ENCODE data around the gene TENM4. TPM values are rescaled to one million over a fixed set of nuclear protein-coding genes. Genes with fewer than 3 reads are reported as not detected.
A peak's percentile ranks its signal among the peaks of the same experiment; 100 is the strongest.

TENM4 gene
- polyA plus RNA-seq, 1 experiment, result 5.5 TPM

GRCh38 chr11:79108851-79109250 lies 332.0 kb downstream of the TENM4 start:
- DNase-seq (ENCODE audit: low read depth, low spot score), result no peak
- Histone ChIP-seq H3K4me3 (ENCODE audit: low read depth, low read length) (no peak overlapping the region), H3K27me3 (ENCODE audit: control insufficient read depth, insufficient read depth, low read length) (peaks cover 3% of the 10 kb centered on the region), H3K9me3 (ENCODE audit: control insufficient read depth, insufficient read depth, low read length) (no peaks in the 10 kb centered on the region), H3K27ac (ENCODE audit: low read depth, low read length) (no peak overlapping the region)
- TF ChIP-seq CTCF (IDR thresholded peaks at IDR 0.05; ENCODE audit: low read depth, low read length), result no peak
- CTCF ChIA-PET, result interaction anchor here (0.9 to 3.7 kb wide), 3 partner anchors 8 to 463 kb away, joined by 3 to 22 read pairs (median 5); no protein-coding TSS in a partner anchor
- POLR2A ChIA-PET, result no interaction called here

- Histone ChIP-seq H3K27ac (ENCODE audit: low read depth, low read length) (no peak overlapping the region), H3K27me3 (ENCODE audit: control insufficient read depth, insufficient read depth, low read length) (no peaks in the 10 kb centered on the region), H3K9me3 (ENCODE audit: control insufficient read depth, insufficient read depth, low read length) (no peaks in the 10 kb centered on the region), H3K4me3 (ENCODE audit: low read depth, low read length) (no peak overlapping the region)
- ChIA-PET POLR2A (no interaction called here), CTCF (interaction anchor here (5.2 kb wide), 1 partner anchor 457 kb away, joined by 128 read pairs; no protein-coding TSS in a partner anchor)
- no peak for DNase-seq (ENCODE audit: low read depth, low spot score)
- no peak for TF ChIP-seq CTCF (IDR thresholded peaks at IDR 0.05; ENCODE audit: low read depth, low read length)
Measured at GRCh38 chr11:79102840-79103239, 338.0 kb downstream of the TENM4 start.

- CTCF ChIA-PET, result interaction anchor here (2.4 to 5.2 kb wide), 2 partner anchors 7 to 456 kb away, joined by 22 to 128 read pairs; no protein-coding TSS in a partner anchor
- Histone ChIP-seq H3K9me3 (ENCODE audit: control insufficient read depth, insufficient read depth, low read length) (no peaks in the 10 kb centered on the region), H3K27ac (ENCODE audit: low read depth, low read length) (no peak overlapping the region), H3K4me3 (ENCODE audit: low read depth, low read length) (no peak overlapping the region), H3K27me3 (ENCODE audit: control insufficient read depth, insufficient read depth, low read length) (no peaks in the 10 kb centered on the region)
- TF ChIP-seq CTCF (IDR thresholded peaks at IDR 0.05; ENCODE audit: low read depth, low read length), result no peak
- POLR2A ChIA-PET, result interaction anchor here (0.7 kb wide), 1 partner anchor 40 kb away, joined by 3 read pairs; no protein-coding TSS in a partner anchor
- DNase-seq (ENCODE audit: low read depth, low spot score), result no peak
Measured at GRCh38 chr11:79101656-79102055, 339.2 kb downstream of the TENM4 start.

- Histone ChIP-seq H3K4me3 (ENCODE audit: low read depth, low read length) (no peak overlapping the region), H3K9me3 (ENCODE audit: control insufficient read depth, insufficient read depth, low read length) (no peaks in the 10 kb centered on the region), H3K27me3 (ENCODE audit: control insufficient read depth, insufficient read depth, low read length) (no peaks in the 10 kb centered on the region), H3K27ac (ENCODE audit: low read depth, low read length) (no peak overlapping the region)
- DNase-seq (ENCODE audit: low read depth, low spot score), result no peak
- POLR2A ChIA-PET, result no interaction called here
- CTCF ChIA-PET, result interaction anchor here (0.6 to 5.2 kb wide), 52 partner anchors 9 to 526 kb away, joined by 3 to 128 read pairs (median 4); partner anchors contain the start of gene TENM4
- peak; percentile 88 for TF ChIP-seq CTCF (IDR thresholded peaks at IDR 0.05; ENCODE audit: low read depth, low read length)
Measured at GRCh38 chr11:79100093-79100910, 340.5 kb downstream of the TENM4 start.

- no peak for TF ChIP-seq CTCF (IDR thresholded peaks at IDR 0.05; ENCODE audit: low read depth, low read length)
- no peaks in the 10 kb centered on the region for H3K27me3 ChIP-seq (ENCODE audit: control insufficient read depth, insufficient read depth, low read length)
- CTCF ChIA-PET, result interaction anchor here (2.9 to 5.2 kb wide), 2 partner anchors 300 to 452 kb away, joined by 14 to 128 read pairs; no protein-coding TSS in a partner anchor
- no peak for DNase-seq (ENCODE audit: low read depth, low spot score)
- POLR2A ChIA-PET, result interaction anchor here (0.6 kb wide), 1 partner anchor 102 kb away, joined by 3 read pairs; no protein-coding TSS in a partner anchor
- H3K27ac ChIP-seq (ENCODE audit: low read depth, low read length), result no peak overlapping the region
- H3K9me3 ChIP-seq (ENCODE audit: control insufficient read depth, insufficient read depth, low read length), result peaks cover 7% of the 10 kb centered on the region; the same call in 1 of the 2 replicates
- no peak overlapping the region for H3K4me3 ChIP-seq (ENCODE audit: low read depth, low read length)
Measured at GRCh38 chr11:79098146-79098545, 342.7 kb downstream of the TENM4 start.
